NCI-H1417 treated with DMSO at 0.1 percent for 48 hours (cell line): ENCODE measurements around the gene ORAI3.
A peak's percentile ranks its signal among the peaks of the same experiment; 100 is the strongest.

Experiments used
- DNase-seq: peaks from one replicate; lab custom pipeline; 2025; lab: John Stamatoyannopoulos, UW

ORAI3 gene

GRCh38 chr16:30947859-30948666 lies 805 bp upstream of the ORAI3 start:
- no peak for DNase-seq

DNA sequence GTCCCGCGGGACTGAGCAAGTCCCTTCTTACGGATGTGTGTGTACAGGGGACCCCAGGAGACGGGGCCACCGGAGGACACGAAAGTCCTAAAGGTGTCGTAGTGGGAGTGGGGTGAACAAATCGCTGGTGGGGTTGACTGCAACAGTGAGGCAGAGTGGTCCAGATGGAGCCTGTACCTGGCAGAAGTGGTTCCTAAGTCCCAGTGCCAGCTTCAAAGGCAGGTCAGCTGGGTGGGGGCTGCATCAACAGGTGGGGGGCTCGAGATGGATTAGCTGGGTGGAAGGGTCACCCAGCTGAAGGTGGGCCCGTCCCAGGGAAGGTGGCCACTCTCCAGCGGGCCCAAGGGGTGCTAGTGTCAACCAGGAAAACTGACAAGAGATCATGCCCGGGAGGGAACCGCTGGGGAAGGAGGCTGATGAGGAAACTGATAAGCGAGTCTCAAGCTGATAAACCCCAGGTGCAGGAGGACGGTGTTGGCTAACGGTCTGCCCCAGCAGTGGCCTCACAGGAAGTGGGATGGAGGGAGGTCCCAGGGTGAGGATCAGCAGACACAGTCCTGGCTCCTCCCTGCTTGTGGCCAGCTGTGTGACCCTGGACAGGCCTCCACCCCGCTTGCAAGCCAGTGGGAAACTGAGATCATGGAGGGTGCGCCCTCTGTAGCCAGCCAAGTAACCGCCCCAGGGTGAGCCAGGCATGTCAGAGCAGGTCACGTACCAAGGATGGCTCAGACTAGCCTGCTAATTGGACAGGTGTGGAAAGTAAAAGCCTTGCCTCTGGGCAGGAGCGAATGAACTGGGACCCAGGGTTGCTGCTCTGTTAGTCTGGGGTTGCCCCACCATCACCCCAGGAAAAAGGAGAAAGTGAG lies 1.0 kb downstream of the ORAI3 start:
- no peak for DNase-seq

DNA sequence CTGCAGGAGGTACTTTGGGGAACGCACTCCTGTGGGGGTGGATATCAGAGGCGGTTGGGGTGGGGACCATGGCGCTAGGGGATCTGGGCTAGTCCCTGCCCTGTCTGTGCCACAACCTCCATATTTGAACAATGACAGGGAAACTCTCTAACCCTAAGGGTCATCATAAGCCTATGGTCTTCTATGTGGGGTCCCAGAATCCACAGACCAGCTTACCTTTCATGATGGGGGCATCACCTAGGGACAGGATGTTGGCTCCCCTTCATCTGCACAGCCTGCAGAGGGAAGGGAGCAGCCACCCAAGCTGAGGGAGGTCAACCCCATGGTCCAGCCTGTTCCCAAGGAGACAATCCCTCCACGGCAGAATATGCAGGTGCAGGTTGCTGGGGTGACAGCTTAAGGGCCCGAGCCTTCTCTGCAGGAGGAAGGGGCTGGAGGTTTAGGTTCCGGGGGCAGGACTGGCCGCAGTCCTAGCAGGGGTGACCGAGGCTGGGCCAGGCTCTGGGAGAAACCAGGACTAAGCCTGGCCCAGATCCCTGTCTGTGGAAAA lies 1.7 kb downstream of the ORAI3 start:
- DNase-seq = no peak

DNA sequence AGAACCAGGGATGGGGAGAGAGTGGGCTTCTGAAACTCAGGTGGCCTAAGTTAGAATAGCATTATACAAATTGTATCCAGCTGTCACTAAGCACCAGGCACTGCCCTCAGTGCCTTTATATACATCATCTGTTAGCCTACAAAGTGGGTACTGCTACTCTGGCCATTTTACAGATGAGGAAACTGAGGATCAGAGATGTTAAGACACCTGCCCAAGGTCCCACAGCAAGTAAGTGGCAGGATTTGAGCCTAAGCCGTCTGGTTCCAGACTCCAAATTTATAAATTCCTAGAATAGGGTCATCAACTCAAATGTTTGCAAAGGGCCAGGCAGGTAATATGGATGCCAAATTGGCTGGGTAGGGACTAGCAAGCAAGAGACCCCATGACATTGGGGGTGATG lies 2.3 kb downstream of the ORAI3 start:
- no peak for DNase-seq

- no peak for DNase-seq
These were observed 2.9 kb downstream of the ORAI3 start for GRCh38 chr16:30951750-30952149.

- DNase-seq = no peak
These were observed 4.2 kb downstream of the ORAI3 start for GRCh38 chr16:30953111-30953510.

DNA sequence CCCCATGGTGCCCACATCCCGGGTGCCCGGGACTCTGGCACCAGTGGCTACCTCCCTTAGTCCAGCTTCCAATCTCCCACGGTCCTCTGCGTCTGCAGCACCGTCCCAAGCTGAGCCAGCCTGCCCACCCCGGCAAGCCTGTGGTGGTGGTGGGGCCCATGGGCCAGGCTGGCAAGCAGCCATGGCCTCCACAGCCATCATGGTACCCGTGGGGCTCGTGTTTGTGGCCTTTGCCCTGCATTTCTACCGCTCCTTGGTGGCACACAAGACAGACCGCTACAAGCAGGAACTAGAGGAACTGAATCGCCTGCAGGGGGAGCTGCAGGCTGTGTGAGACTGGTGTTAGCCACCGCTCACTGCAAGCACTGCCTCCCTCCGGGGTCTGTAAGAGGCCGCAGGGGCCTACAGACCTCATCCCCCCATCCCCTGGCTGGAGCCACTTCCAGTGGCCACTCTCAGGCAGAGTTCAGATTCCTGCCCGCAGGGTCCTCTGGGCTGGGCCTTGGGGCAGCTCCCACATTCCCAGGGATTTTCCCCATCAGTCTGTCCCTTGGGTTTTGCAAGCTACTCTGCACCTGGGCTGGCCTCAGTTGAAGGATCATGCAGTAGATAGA lies 4.8 kb downstream of the ORAI3 start:
- DNase-seq = no peak

GRCh38 chr16:30954993-30955392 lies 6.1 kb downstream of the ORAI3 start:
- DNase-seq = no peak

- no peak for DNase-seq
These were observed 8.0 kb downstream of the ORAI3 start for GRCh38 chr16:30956601-30957455.

GRCh38 chr16:30957456-30958174 lies 8.7 kb downstream of the ORAI3 start, which contains the start of gene SETD1A:
SETD1A (plus strand) TSS chr16:30957754; CDS start chr16:30958732, 978 bp downstream.
- DNase-seq = peak; percentile 51

GRCh38 chr16:30958175-30959079 lies 9.6 kb downstream of the ORAI3 start:
- DNase-seq = no peak

- no peak for DNase-seq
These were observed 12.5 kb downstream of the ORAI3 start for GRCh38 chr16:30961384-30961783.

GRCh38 chr16:30963925-30964511 lies 15.2 kb downstream of the ORAI3 start:
- DNase-seq = no peak

- no peak for DNase-seq
These were observed 15.8 kb downstream of the ORAI3 start for GRCh38 chr16:30964574-30965226.

DNA sequence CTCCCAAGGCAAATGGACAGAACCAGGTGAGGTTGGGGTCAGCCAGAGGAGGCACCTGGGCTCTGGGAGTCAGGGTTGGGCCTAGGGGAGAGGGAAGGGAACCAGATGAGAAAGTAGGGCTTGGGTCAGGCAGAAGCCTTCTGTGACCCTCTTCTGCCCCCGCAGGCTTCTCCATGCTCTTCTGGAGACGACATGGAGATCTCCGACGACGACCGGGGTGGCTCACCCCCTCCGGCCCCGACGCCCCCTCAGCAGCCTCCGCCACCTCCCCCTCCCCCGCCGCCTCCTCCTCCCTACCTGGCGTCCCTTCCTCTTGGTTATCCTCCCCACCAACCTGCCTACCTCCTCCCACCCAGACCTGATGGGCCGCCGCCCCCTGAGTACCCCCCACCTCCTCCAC lies 16.6 kb downstream of the ORAI3 start:
- DNase-seq = no peak

DNA sequence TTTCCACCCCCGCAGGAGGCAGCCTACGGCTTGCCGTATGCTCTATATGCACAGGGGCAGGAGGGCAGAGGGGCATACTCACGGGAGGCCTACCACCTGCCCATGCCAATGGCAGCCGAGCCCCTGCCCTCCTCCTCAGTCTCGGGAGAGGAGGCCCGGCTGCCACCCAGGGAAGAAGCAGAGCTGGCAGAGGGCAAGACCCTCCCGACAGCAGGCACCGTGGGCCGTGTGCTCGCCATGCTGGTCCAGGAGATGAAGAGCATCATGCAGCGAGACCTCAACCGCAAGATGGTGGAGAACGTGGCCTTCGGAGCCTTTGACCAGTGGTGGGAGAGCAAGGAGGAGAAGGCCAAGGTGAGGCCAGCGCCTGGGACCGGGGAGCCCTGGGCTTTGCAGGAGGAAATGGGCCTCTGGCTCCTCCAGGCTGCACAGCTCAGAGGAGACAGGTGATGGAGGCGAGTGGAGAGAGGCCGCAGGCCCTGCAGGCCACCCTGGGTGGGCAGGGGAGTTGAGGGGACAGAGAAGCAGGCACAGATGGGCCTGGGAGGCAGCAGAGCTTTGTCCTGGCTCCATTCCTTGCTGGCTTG lies 17.3 kb downstream of the ORAI3 start:
- DNase-seq = no peak

- DNase-seq = no peak
These were observed 18.9 kb downstream of the ORAI3 start for GRCh38 chr16:30967795-30968194.

DNA sequence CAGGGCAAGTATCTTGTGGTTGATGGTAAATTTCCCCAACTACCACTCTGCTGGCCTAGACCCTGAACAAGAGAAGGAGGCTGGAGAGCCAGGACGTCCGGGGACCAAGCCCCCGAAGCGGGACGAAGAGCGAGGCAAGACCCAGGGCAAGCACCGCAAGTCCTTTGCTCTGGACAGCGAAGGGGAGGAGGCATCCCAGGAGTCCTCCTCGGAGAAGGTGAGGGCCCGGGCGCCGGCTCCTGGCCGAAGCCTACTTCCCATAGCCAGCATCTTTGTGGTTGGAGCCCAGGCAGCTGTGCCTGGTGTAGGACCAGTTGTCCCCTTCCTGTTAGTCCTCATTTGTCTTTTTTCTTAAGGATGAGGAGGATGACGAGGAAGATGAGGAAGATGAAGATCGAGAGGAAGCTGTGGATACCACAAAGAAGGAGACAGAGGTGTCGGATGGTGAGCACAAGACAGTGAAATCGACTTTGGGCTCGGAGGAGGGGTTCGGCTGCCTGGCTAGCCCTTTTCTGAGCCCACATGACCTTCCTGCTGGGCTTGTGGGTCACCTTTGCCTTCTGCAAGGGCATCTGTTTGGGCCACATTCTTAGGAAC lies 20.5 kb downstream of the ORAI3 start:
- DNase-seq = no peak
